NCI-H1048 (cell line): Measurements from ENCODE around the gene GREM2.

Experiments used
- DNase-seq: peaks from one replicate; lab custom pipeline; 2025; lab: John Stamatoyannopoulos, UW

GREM2 gene

GRCh38 chr1:240441669-240442068 is 170.3 kb downstream of the GREM2 start:
- DNase-seq = no peak
